PC-3 (cell line): ENCODE data around the gene ERP44. TPM values are rescaled to one million over a fixed set of nuclear protein-coding genes. Genes with fewer than 3 reads are reported as not detected.
"Not testable (repeated sequence)": the region's sequence is repeated elsewhere in the genome, so short reads cannot be mapped to it uniquely, and the experiment has no call there.

Source experiments
- ATAC-seq: fragments of 200-7000 bp; cut with Tn5 transposase; 2 replicates; pipeline ENCODE4 v1.9.1; 2020; ENCODE audit warnings: mild to moderate bottlenecking, moderate library complexity
- BruUV-seq: library from RNA; stranded (reverse); fragments of 400-500 nt; replicated peaks from 2 replicates; lab custom pipeline; 2021; lab: Mats Ljungman, UMichigan
- CTCF ChIA-PET: fragments of 300-600 bp; sonication (Branson Sonifier 250); formaldehyde crosslinking; loops from one replicate; lab custom pipeline; 2022; ENCODE audit warnings: antibody characterized with exemption; lab: Charles Lee
- POLR2A ChIA-PET: fragments of 300-600 bp; sonication (Branson Sonifier 250); formaldehyde crosslinking; loops from one replicate; lab custom pipeline; 2022; ENCODE audit warnings: antibody characterized with exemption; ENCODE audit not compliant: unreplicated experiment; lab: Charles Lee
- DNase-seq: peaks from one replicate; pipeline ENCODE4 v3.0.0-alpha.2; 2015
- H2AFZ ChIP-seq: fragments of 300-600 bp; sonication (generic); 2 replicates; pipeline ENCODE4 v1.6.0; 2016; ENCODE audit warnings: antibody characterized with exemption, low read length
- H3F3A ChIP-seq: fragments of 300-600 bp; sonication (generic); one replicate; pipeline ENCODE4 v1.6.0; 2017; ENCODE audit warnings: antibody characterized with exemption, low read length, control low read depth, mild to moderate bottlenecking; ENCODE audit not compliant: unreplicated experiment
- H3K27ac ChIP-seq: fragments of 300-600 bp; sonication (generic); 2 replicates; pipeline ENCODE4 v1.5.1; 2016; ENCODE audit warnings: mild to moderate bottlenecking, low read length
- H3K27me3 ChIP-seq: fragments of 300-600 bp; sonication (generic); 2 replicates; pipeline ENCODE4 v1.6.1; 2016; ENCODE audit warnings: low read length, mixed read lengths
- H3K36me3 ChIP-seq: fragments of 300-600 bp; sonication (generic); 2 replicates; pipeline ENCODE4 v1.6.1; 2016; ENCODE audit warnings: low read depth, mixed run types, low read length, mixed read lengths
- H3K4me1 ChIP-seq: fragments of 300-600 bp; sonication (generic); 2 replicates; pipeline ENCODE4 v1.5.1; 2016; ENCODE audit warnings: low read length; ENCODE audit not compliant: insufficient read depth
- H3K4me2 ChIP-seq: fragments of 300-600 bp; sonication (generic); 2 replicates; pipeline ENCODE4 v1.6.0; 2016; ENCODE audit warnings: low read length
- H3K4me3 ChIP-seq: fragments of 300-600 bp; sonication (generic); 2 replicates; pipeline ENCODE4 v1.5.1; 2016; ENCODE audit warnings: mild to moderate bottlenecking, low read length, mixed read lengths
- H3K79me2 ChIP-seq: fragments of 300-600 bp; sonication (generic); 2 replicates; pipeline ENCODE4 v1.6.1; 2017; ENCODE audit warnings: low read length, mixed read lengths
- H3K9ac ChIP-seq: fragments of 300-600 bp; sonication (generic); 2 replicates; pipeline ENCODE4 v1.6.0; 2016; ENCODE audit warnings: mild to moderate bottlenecking, low read length
- H3K9me2 ChIP-seq: fragments of 300-600 bp; sonication (generic); replicated peaks from 2 replicates; pipeline ENCODE4 v1.6.1; 2016; ENCODE audit warnings: mixed run types, low read length, mixed read lengths
- H3K9me3 ChIP-seq: fragments of 300-600 bp; sonication (generic); 2 replicates; pipeline ENCODE4 v1.6.1; 2016; ENCODE audit warnings: low read length, mixed read lengths
- H4K20me1 ChIP-seq: fragments of 300-600 bp; sonication (generic); 2 replicates; pipeline ENCODE4 v1.6.1; 2016; ENCODE audit warnings: low read length, mixed read lengths
- EZH2 ChIP-seq: fragments of 300-600 bp; sonication (generic); IDR thresholded peaks from one replicate; pipeline ENCODE4 v1.6.1; 2017; ENCODE audit warnings: antibody characterized with exemption, mild to moderate bottlenecking, low read length; ENCODE audit not compliant: unreplicated experiment
- EZH2phosphoT487 ChIP-seq: fragments of 300-600 bp; sonication (generic); IDR thresholded peaks from 2 replicates; pipeline ENCODE4 v1.6.1; 2018; ENCODE audit warnings: mild to moderate bottlenecking, antibody characterized with exemption, low read length, borderline replicate concordance
- intact Hi-C: fragments of 100-400 bp; cut with micrococcal nuclease; formaldehyde crosslinking; loops from 2 replicates; pipeline ENCODE4 v1.9.0; 2023
- total RNA-seq: library from RNA; depleted of rRNA; stranded (reverse); fragments of >200 nt; gene quantifications from 2 replicates; pipeline ENCODE4 v1.2.3, GENCODE V29; 2014
- TF ChIP-seq, protein P1 (sequence below): fragments of 300-600 bp; sonication (generic); conservative IDR thresholded peaks from 2 replicates; pipeline ENCODE4 v1.5.1; 2017; ENCODE audit warnings: antibody characterized with exemption, low read depth, mild to moderate bottlenecking, low read length

Gene ERP44
- total RNA-seq, 1 experiment from 2014 or later, result 7.7 TPM

DNA sequence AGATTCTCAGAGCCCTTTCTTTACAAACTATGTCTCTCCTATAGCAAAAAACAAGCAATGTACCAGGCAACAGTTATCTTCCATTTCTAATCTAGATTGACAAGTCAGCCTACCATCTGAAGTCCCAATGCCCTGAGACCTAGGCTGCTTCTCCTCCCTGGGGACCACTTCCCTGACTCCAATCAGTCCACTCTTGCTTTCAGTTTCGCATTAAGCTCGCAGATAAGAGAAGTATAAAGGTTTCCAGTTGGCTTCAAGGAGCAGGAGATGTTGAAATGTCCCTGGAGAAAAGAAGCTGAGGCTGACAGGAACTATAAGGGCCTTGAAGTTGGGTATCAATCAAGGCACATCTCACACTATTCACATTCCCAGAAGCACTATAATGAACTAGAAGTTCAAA lies 32.3 kb downstream of the ERP44 start:
- peaks cover 37% of the 10 kb centered on the region for H3K79me2 ChIP-seq
- ATAC-seq, result no peak

DNA sequence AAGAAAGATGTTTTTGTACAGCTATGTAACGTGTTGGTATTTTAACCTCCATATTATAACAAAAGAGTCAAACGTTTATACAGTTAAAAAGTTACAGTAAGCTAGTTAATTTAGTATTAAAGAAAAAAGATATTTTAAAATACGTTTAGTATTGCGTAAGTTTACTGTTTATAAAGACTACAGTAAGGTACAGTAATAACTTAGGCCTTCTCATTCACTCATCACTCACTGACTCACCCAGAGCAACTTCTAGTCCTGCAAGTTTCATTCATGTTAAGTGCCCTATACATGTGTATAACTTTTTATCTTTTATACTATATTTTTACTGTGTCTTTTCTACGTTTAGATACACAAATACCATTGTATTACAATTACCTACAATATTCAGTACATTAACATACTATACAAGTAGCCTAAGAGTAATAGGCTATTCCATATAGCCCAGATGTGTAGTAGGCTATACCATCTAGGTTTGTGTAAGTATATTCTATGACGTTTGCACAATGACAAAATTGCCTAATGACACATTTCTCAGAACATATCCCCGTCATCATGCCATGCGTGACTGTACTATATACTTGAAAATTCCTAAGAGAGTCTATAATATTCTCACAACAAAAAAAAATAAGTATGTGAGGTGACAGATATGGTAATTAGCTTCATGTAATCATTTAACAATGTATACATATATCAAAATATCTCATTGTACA lies 33.8 kb downstream of the ERP44 start:
- Histone ChIP-seq H3K9me2 (no peaks in the 10 kb centered on the region), H3K27me3 (no peaks in the 10 kb centered on the region), H3K9me3 (no peaks in the 10 kb centered on the region), H3K9ac (no peak overlapping the region), H4K20me1 (no peaks in the 10 kb centered on the region; the same call in 1 of the 2 replicates), H2AFZ (no peak overlapping the region), H3K4me3 (0 out of 2 replicates have a peak overlapping the region, but pooled peaks have one; percentile 16), H3K36me3 (no peaks in the 10 kb centered on the region), H3K79me2 (peaks cover 32% of the 10 kb centered on the region), H3F3A (no peaks in the 10 kb centered on the region), H3K4me2 (peak overlapping the region; percentile 60), H3K4me1 (peaks cover 29% of the 10 kb centered on the region), H3K27ac (peak overlapping the region; percentile 36)
- TF ChIP-seq, protein P1, sequence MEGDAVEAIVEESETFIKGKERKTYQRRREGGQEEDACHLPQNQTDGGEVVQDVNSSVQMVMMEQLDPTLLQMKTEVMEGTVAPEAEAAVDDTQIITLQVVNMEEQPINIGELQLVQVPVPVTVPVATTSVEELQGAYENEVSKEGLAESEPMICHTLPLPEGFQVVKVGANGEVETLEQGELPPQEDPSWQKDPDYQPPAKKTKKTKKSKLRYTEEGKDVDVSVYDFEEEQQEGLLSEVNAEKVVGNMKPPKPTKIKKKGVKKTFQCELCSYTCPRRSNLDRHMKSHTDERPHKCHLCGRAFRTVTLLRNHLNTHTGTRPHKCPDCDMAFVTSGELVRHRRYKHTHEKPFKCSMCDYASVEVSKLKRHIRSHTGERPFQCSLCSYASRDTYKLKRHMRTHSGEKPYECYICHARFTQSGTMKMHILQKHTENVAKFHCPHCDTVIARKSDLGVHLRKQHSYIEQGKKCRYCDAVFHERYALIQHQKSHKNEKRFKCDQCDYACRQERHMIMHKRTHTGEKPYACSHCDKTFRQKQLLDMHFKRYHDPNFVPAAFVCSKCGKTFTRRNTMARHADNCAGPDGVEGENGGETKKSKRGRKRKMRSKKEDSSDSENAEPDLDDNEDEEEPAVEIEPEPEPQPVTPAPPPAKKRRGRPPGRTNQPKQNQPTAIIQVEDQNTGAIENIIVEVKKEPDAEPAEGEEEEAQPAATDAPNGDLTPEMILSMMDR, result no peak
- TF ChIP-seq EZH2, result no peak
- no peak for TF ChIP-seq EZH2phosphoT487
- intact Hi-C loops, result no loop called here
- ATAC-seq (peak; percentile 99), DNase-seq (peak; percentile 77)
- ChIA-PET POLR2A (no interaction called here), CTCF (no interaction called here)
- BruUV-seq, result no TSS peak

More for the DNA sequence above, 32.3 kb downstream of the ERP44 start:
- no TSS peak for BruUV-seq
- Histone ChIP-seq H3K9ac (no peak overlapping the region), H3K36me3 (no peaks in the 10 kb centered on the region), H3K27me3 (no peaks in the 10 kb centered on the region), H3K9me3 (no peaks in the 10 kb centered on the region), H3K4me3 (no peak overlapping the region), H3K4me1 (peaks cover 36% of the 10 kb centered on the region), H2AFZ (no peak overlapping the region), H3K9me2 (no peaks in the 10 kb centered on the region), H3F3A (no peaks in the 10 kb centered on the region), H3K4me2 (no peak overlapping the region), H4K20me1 (no peaks in the 10 kb centered on the region; the same call in 1 of the 2 replicates), H3K27ac (no peak overlapping the region)
- TF ChIP-seq EZH2 (no peak), EZH2phosphoT487 (no peak)
- TF ChIP-seq, protein P1, result no peak
- no peak for DNase-seq
- CTCF ChIA-PET, result no interaction called here
- POLR2A ChIA-PET, result interaction anchor here (0.7 kb wide), 1 partner anchor 14 kb away, joined by 3 read pairs; no protein-coding TSS in a partner anchor
- intact Hi-C loops, result no loop called here

DNA sequence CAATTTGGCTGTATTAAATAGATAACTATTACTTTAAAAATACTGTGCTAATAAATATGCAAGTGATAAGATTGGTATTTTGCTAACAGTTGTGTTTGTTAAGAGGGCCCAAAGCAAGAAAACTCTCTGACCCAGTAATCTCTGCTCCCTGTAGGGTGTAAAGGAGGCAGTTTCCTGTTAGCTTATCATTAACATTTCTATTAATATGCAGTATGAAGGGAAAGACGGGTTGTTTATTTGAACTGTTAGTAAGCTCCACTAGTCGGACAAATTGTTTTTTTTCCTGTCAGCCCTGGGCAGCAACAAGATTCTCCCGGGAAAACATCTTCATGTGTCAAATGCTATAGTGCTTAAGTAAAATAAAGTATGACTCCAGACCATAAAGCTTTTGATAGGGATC lies 35.6 kb downstream of the ERP44 start:
- Histone ChIP-seq H3K9me2 (no peaks in the 10 kb centered on the region), H3K4me2 (no peak overlapping the region), H3K79me2 (peaks cover 27% of the 10 kb centered on the region), H4K20me1 (no peaks in the 10 kb centered on the region), H2AFZ (no peak overlapping the region), H3K36me3 (no peaks in the 10 kb centered on the region), H3K4me3 (no peak overlapping the region), H3K9ac (no peak overlapping the region), H3K4me1 (peaks cover 26% of the 10 kb centered on the region), H3K27me3 (no peaks in the 10 kb centered on the region), H3K9me3 (no peaks in the 10 kb centered on the region), H3F3A (no peaks in the 10 kb centered on the region), H3K27ac (no peak overlapping the region)
- POLR2A ChIA-PET, result no interaction called here
- CTCF ChIA-PET, result no interaction called here
- ATAC-seq (no peak), DNase-seq (no peak)
- intact Hi-C loops, result no loop called here
- TF ChIP-seq, protein P1, result no peak
- TF ChIP-seq EZH2phosphoT487 (no peak), EZH2 (no peak)
- no TSS peak for BruUV-seq

GRCh38 chr9:100062683-100063082 lies 36.1 kb downstream of the ERP44 start:
- POLR2A ChIA-PET, BruUV-seq, H2AFZ ChIP-seq, CTCF ChIA-PET, H3F3A ChIP-seq, H3K27ac ChIP-seq, H3K9me3 ChIP-seq, H3K9ac ChIP-seq, DNase-seq, H3K27me3 ChIP-seq, ATAC-seq, H3K4me3 ChIP-seq, H4K20me1 ChIP-seq, H3K36me3 ChIP-seq, intact Hi-C loops, H3K4me2 ChIP-seq, H3K9me2 ChIP-seq: not testable (repeated sequence)
- Histone ChIP-seq H3K79me2 (peaks cover 27% of the 10 kb centered on the region), H3K4me1 (peaks cover 26% of the 10 kb centered on the region)
